GM12878 (cell line): Measurements from ENCODE around the gene KLC4. TPM values are rescaled to one million over a fixed set of nuclear protein-coding genes. Genes with fewer than 3 reads are reported as not detected.

Experiments used
- ATAC-seq: fragments of 200-7000 bp; cut with Tn5 transposase; 3 replicates; pipeline ENCODE4 v1.9.1; 2020; ENCODE audit warnings: mild to moderate bottlenecking, moderate library complexity
- BruUV-seq: library from RNA; stranded (reverse); fragments of 400-500 nt; replicated peaks from 2 replicates; lab custom pipeline; 2021; lab: Mats Ljungman, UMichigan
- CTCF ChIA-PET: fragments of 300-600 bp; sonication (Branson Sonifier 250); formaldehyde crosslinking; extraction: SDS; loops from one replicate; lab custom pipeline; 2021; ENCODE audit warnings: inconsistent platforms; lab: Yijun Ruan, JAX
- POLR2A ChIA-PET: fragments of 350-600 bp; formaldehyde crosslinking; extraction: SDS; loops from one replicate; lab custom pipeline; 2021; ENCODE audit warnings: inconsistent platforms; lab: Charles Lee
- RAD21 ChIA-PET: fragments of 300-600 bp; sonication (Branson Sonifier 250); formaldehyde crosslinking; loops from one replicate; lab custom pipeline; 2023; ENCODE audit warnings: antibody characterized with exemption; ENCODE audit not compliant: unreplicated experiment; lab: Charles Lee
- SMC1A ChIA-PET: fragments of 300-600 bp; sonication (Branson Sonifier 250); formaldehyde crosslinking; loops from one replicate; lab custom pipeline; 2023; ENCODE audit not compliant: unreplicated experiment, uncharacterized antibody; lab: Charles Lee
- DNase-seq: peaks from one replicate; pipeline ENCODE4 v3.0.0-alpha.2; 2011; ENCODE audit warnings: low read depth, low spot score
- FAIRE-seq: peaks from 3 replicates; lab custom pipeline; 2011; peaks lifted over from hg19 to GRCh38; lab: Jason Lieb, UNC
- H2AFZ ChIP-seq: 2 replicates; pipeline ENCODE4 v1.6.0; 2011; ENCODE audit warnings: low read depth, low read length, control low read depth; ENCODE audit not compliant: control insufficient read depth
- H3K27ac ChIP-seq: 2 replicates; pipeline ENCODE4 v1.5.1; 2011; ENCODE audit warnings: control low read depth; ENCODE audit not compliant: control insufficient read depth, insufficient read depth
- H3K27me3 ChIP-seq, 2 experiments: replicated peaks in 1 of 2; 2 replicates each; pipeline versions ENCODE4 v1.6.0 to v1.6.1; 2011; ENCODE audit warnings: low read length in 1 of 2; ENCODE audit not compliant: control insufficient read depth in 2 of 2, insufficient read depth in 2 of 2
- H3K36me3 ChIP-seq, 2 experiments: 2 replicates each; pipeline ENCODE4 v1.5.1; 2011; ENCODE audit warnings: low read length in 1 of 2; ENCODE audit not compliant: control insufficient read depth in 2 of 2, insufficient read depth in 2 of 2
- H3K4me1 ChIP-seq: 2 replicates; pipeline ENCODE4 v1.6.1; 2011; ENCODE audit warnings: mild to moderate bottlenecking, low read length, moderate library complexity, mixed read lengths; ENCODE audit not compliant: control insufficient read depth, insufficient read depth
- H3K4me2 ChIP-seq: 2 replicates; pipeline ENCODE4 v1.6.0; 2011; ENCODE audit warnings: control low read depth; ENCODE audit not compliant: control insufficient read depth, insufficient read depth
- H3K4me3 ChIP-seq: fragments of 200-600 bp; sonication (generic); 2 replicates; pipeline ENCODE4 v1.5.1; 2016
- H3K79me2 ChIP-seq: 2 replicates; pipeline ENCODE4 v1.6.0; 2011; ENCODE audit warnings: low read length; ENCODE audit not compliant: control insufficient read depth, insufficient read depth
- H3K9ac ChIP-seq: 2 replicates; pipeline ENCODE4 v1.8.0; 2011; ENCODE audit warnings: low read length, control low read depth, mixed read lengths; ENCODE audit not compliant: control insufficient read depth, insufficient read depth
- H3K9me3 ChIP-seq: replicated peaks from 3 replicates; pipeline ENCODE4 v1.5.1; 2011; ENCODE audit warnings: mild to moderate bottlenecking, low read length; ENCODE audit not compliant: control insufficient read depth, insufficient read depth
- H4K20me1 ChIP-seq: 2 replicates; pipeline ENCODE4 v1.6.0; 2011; ENCODE audit not compliant: control insufficient read depth, insufficient read depth
- BCL11A ChIP-seq: IDR thresholded peaks from 2 replicates; pipeline ENCODE4 v1.6.1; 2011; ENCODE audit warnings: low read depth, low read length
- CHD2 ChIP-seq: IDR thresholded peaks from 2 replicates; pipeline ENCODE4 v1.6.1; 2011; ENCODE audit warnings: low read depth, low read length, improper control_type of control experiment, borderline replicate concordance
- CREB1 ChIP-seq: IDR thresholded peaks from 2 replicates; pipeline ENCODE4 v1.6.1; 2012; ENCODE audit warnings: low read depth, mild to moderate bottlenecking, inconsistent platforms
- GABPA ChIP-seq: IDR thresholded peaks from 2 replicates; pipeline ENCODE4 v1.6.1; 2014; ENCODE audit warnings: antibody characterized with exemption, low read depth, mild to moderate bottlenecking, inconsistent platforms
- JUND ChIP-seq: IDR thresholded peaks from 2 replicates; pipeline ENCODE4 v1.6.1; 2012; ENCODE audit warnings: low read depth, mild to moderate bottlenecking, low read length, improper control_type of control experiment, moderate library complexity
- KAT2A ChIP-seq: conservative IDR thresholded peaks from 2 replicates; pipeline ENCODE4 v1.6.1; 2011; ENCODE audit warnings: low read depth, low read length; ENCODE audit not compliant: control insufficient read depth
- SMARCA5 ChIP-seq: fragments of 450-650 bp; IDR thresholded peaks from 2 replicates; pipeline ENCODE4 v1.6.1; 2017; ENCODE audit warnings: mild to moderate bottlenecking
- SPI1 ChIP-seq: IDR thresholded peaks from 2 replicates; pipeline ENCODE4 v1.6.1; 2011; ENCODE audit warnings: low read depth, mild to moderate bottlenecking, low read length, moderate library complexity, borderline replicate concordance; ENCODE audit not compliant: insufficient read depth
- SREBF2 ChIP-seq: IDR thresholded peaks from 2 replicates; pipeline ENCODE4 v1.6.1; 2012; ENCODE audit warnings: mild to moderate bottlenecking, low read length
- WGBS: methylation state at CpG from one replicate; pipeline ENCODE4 v1.1.6; 2016; ENCODE audit warnings: low lambda C conversion rate; ENCODE audit not compliant: insufficient replicate concordance, insufficient coverage; ENCODE audit errors: missing lambda C conversion rate; 5-methylcytosine and 5-hydroxymethylcytosine counted together
- in situ Hi-C: fragments of 300-500 bp; cut with MboI; formaldehyde crosslinking; loops from 9 replicates; pipeline ENCODE4 v1.14.3; 2018; ENCODE audit warnings: mixed read lengths
- intact Hi-C: fragments of 100-400 bp; cut with micrococcal nuclease; formaldehyde crosslinking; loops from one replicate; pipeline ENCODE4 v1.14.2; 2022; ENCODE audit not compliant: unreplicated experiment
- polyA plus RNA-seq, 11 experiments: library from polyadenylated mRNA; depleted of rRNA in 4 of 11; unstranded in 6 of 11; stranded (reverse) in 5 of 11; fragments of >200 nt; fragmentation: Nextera tagmentation in 4 of 11; fragmentation: Illumina TruSeq in 1 of 11; extraction: Ambion mirVana in 4 of 11; extraction: Trizol in 1 of 11; gene quantifications; 1 replicate in 1 of 11; 2 replicates in 10 of 11; pipeline versions ENCODE4 v1.2.1 to v1.2.3, GENCODE V29; 2011 to 2016; ENCODE audit warnings: inconsistent platforms in 2 of 11, missing spikeins in 2 of 11, low read depth in 1 of 11
- total RNA-seq, 4 experiments: library from RNA; depleted of rRNA in 3 of 4; stranded (reverse); fragments of >200 nt in 3 of 4; fragmentation: Illumina TruSeq in 1 of 4; extraction: Trizol in 1 of 4; gene quantifications; 2 replicates each; pipeline versions ENCODE4 v1.2.1 to v1.2.3, GENCODE V29; 2013 to 2021
- TF ChIP-seq, protein P1 (sequence below): IDR thresholded peaks from 2 replicates; pipeline ENCODE4 v1.6.1; 2011; ENCODE audit warnings: borderline replicate concordance, low read depth, mild to moderate bottlenecking, moderate library complexity, low read length; ENCODE audit not compliant: insufficient read depth, poor library complexity, severe bottlenecking
- TF ChIP-seq, protein P2 (sequence below): fragments of 450-650 bp; IDR thresholded peaks from 2 replicates; pipeline ENCODE4 v1.6.1; 2014; ENCODE audit warnings: mild to moderate bottlenecking

KLC4 gene
- total and polyA plus RNA-seq, 10 of the 15 experiments (the other 5 are each of a cell fraction or from before 2014, with no cell fraction given) = 0.90 to 13.4 (median 6.9) TPM

- Histone ChIP-seq H3K9ac (peak overlapping the region; percentile 53; the same call in 1 of the 2 replicates), H3K27ac (peak overlapping the region; percentile 57; the same call in 1 of the 2 replicates), H3K79me2 (no peaks in the 10 kb centered on the region), H3K36me3 (no peaks in the 10 kb centered on the region), H3K4me2 (peak overlapping the region; percentile 51), H3K4me3 (no peak overlapping the region), H3K4me1 (peaks cover 19% of the 10 kb centered on the region), H2AFZ (peak overlapping the region; percentile 83), H3K9me3 (no peaks in the 10 kb centered on the region), H4K20me1 (no peaks in the 10 kb centered on the region), H3K27me3 (no peaks in the 10 kb centered on the region)
- 75% methylated on average over 5 of the region's 5 CpGs for WGBS
- CTCF ChIA-PET = interaction anchor here (1.1 to 2.2 kb wide), 6 partner anchors 8 to 50 kb away, joined by 3 to 9 read pairs (median 4); no protein-coding TSS in a partner anchor
- no TSS peak for BruUV-seq
- FAIRE-seq (no peak), DNase-seq (no peak), ATAC-seq (peak; percentile 29)
- in situ Hi-C loops = no loop called here
- SMC1A ChIA-PET = interaction anchor here (1.0 to 3.2 kb wide), 6 partner anchors 10 to 50 kb away, joined by 3 to 20 read pairs (median 3); no protein-coding TSS in a partner anchor
- no peak for TF ChIP-seq CHD2
- TF ChIP-seq, protein P1, sequence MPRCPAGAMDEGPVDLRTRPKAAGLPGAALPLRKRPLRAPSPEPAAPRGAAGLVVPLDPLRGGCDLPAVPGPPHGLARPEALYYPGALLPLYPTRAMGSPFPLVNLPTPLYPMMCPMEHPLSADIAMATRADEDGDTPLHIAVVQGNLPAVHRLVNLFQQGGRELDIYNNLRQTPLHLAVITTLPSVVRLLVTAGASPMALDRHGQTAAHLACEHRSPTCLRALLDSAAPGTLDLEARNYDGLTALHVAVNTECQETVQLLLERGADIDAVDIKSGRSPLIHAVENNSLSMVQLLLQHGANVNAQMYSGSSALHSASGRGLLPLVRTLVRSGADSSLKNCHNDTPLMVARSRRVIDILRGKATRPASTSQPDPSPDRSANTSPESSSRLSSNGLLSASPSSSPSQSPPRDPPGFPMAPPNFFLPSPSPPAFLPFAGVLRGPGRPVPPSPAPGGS = no peak
- TF ChIP-seq BCL11A = no peak
- no peak for TF ChIP-seq KAT2A
- TF ChIP-seq SMARCA5 = no peak
- TF ChIP-seq SREBF2 = no peak
- no peak for TF ChIP-seq GABPA
- TF ChIP-seq, protein P2, sequence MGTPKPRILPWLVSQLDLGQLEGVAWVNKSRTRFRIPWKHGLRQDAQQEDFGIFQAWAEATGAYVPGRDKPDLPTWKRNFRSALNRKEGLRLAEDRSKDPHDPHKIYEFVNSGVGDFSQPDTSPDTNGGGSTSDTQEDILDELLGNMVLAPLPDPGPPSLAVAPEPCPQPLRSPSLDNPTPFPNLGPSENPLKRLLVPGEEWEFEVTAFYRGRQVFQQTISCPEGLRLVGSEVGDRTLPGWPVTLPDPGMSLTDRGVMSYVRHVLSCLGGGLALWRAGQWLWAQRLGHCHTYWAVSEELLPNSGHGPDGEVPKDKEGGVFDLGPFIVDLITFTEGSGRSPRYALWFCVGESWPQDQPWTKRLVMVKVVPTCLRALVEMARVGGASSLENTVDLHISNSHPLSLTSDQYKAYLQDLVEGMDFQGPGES = no peak
- TF ChIP-seq CREB1 = no peak
- TF ChIP-seq JUND = no peak
- no peak for TF ChIP-seq SPI1
- intact Hi-C loops = no loop called here
- RAD21 ChIA-PET = interaction anchor here (1.0 to 3.1 kb wide), 6 partner anchors 11 to 196 kb away, joined by 3 to 12 read pairs (median 4); partner anchors contain the start of genes KLC4 and MRPL2
- POLR2A ChIA-PET = interaction anchor here (0.5 to 3.2 kb wide), 8 partner anchors 10 to 168 kb away, joined by 3 to 12 read pairs (median 3); partner anchors contain the start of gene CNPY3
These were observed 37.7 kb downstream of the KLC4 start for GRCh38 chr6:43097098-43097489.
